Urothelium cell line (cell line): ENCODE data around the gene WDR90.

Source experiments
- DNase-seq: peaks from one replicate; pipeline ENCODE4 v3.0.0; 2011; ENCODE audit warnings: low spot score, mixed read lengths
- FAIRE-seq: peaks from 2 replicates; lab custom pipeline; 2011; peaks lifted over from hg19 to GRCh38; lab: Jason Lieb, UNC

Gene WDR90

GRCh38 chr16:637081-638018, 11.8 kb upstream of the WDR90 start:
- FAIRE-seq (peak; percentile 77), DNase-seq (peak; percentile 98)

GRCh38 chr16:638034-638543, 11.1 kb upstream of the WDR90 start:
- FAIRE-seq (no peak), DNase-seq (no peak)

GRCh38 chr16:638836-639235, 10.3 kb upstream of the WDR90 start:
- no peak for DNase-seq
- FAIRE-seq: no peak

GRCh38 chr16:640614-641013, 8.6 kb upstream of the WDR90 start:
- no peak for FAIRE-seq

GRCh38 chr16:641326-642188, 7.6 kb upstream of the WDR90 start, which contains the start of gene MCRIP2:
Gene MCRIP2 (plus strand): TSS chr16:641828. CDS start chr16:641992, 164 bp downstream.
- FAIRE-seq: no peak
- peak; percentile 88 for DNase-seq

More at GRCh38 chr16:640614-641013, 8.6 kb upstream of the WDR90 start:
- DNase-seq: no peak

- peak; percentile 48 for DNase-seq
- no peak for FAIRE-seq
These were observed 6.7 kb upstream of the WDR90 start for GRCh38 chr16:642189-643049.

GRCh38 chr16:643050-643368, 6.2 kb upstream of the WDR90 start:
- FAIRE-seq (no peak), DNase-seq (no peak)

- FAIRE-seq: no peak
- no peak for DNase-seq
These were observed 4.6 kb upstream of the WDR90 start for GRCh38 chr16:644556-644955.

- FAIRE-seq: no peak
- no peak for DNase-seq
These were observed 3.1 kb upstream of the WDR90 start for GRCh38 chr16:645852-646678.

- no peak for FAIRE-seq
- no peak for DNase-seq
These were observed 2.4 kb upstream of the WDR90 start for GRCh38 chr16:646679-647172.

GRCh38 chr16:647173-647902, 1.8 kb upstream of the WDR90 start:
- no peak for FAIRE-seq
- DNase-seq: no peak

GRCh38 chr16:648071-648780, 939 bp upstream of the WDR90 start:
- no peak for FAIRE-seq
- DNase-seq: peak; percentile 54

GRCh38 chr16:649631-650030, 466 bp downstream of the WDR90 start:
- FAIRE-seq (no peak), DNase-seq (no peak)

- FAIRE-seq: no peak
- no peak for DNase-seq
These were observed 2.7 kb downstream of the WDR90 start for GRCh38 chr16:651844-652243.

GRCh38 chr16:652454-653305, 3.5 kb downstream of the WDR90 start:
- DNase-seq: no peak
- FAIRE-seq: no peak

GRCh38 chr16:654034-654433, 4.9 kb downstream of the WDR90 start:
- no peak for DNase-seq
- no peak for FAIRE-seq

GRCh38 chr16:657487-657886, 8.3 kb downstream of the WDR90 start:
- FAIRE-seq: no peak
- no peak for DNase-seq
